ENCODE data around the gene PIK3C3. TPM values are rescaled to one million over a fixed set of nuclear protein-coding genes. Genes with fewer than 3 reads are reported as not detected.

The PIK3C3 gene
- total and polyA plus RNA-seq, 2 of the 8 experiments (the other 6 are each of a cell fraction or from before 2014, with no cell fraction given), result 15.3 to 47.4 TPM

DNA sequence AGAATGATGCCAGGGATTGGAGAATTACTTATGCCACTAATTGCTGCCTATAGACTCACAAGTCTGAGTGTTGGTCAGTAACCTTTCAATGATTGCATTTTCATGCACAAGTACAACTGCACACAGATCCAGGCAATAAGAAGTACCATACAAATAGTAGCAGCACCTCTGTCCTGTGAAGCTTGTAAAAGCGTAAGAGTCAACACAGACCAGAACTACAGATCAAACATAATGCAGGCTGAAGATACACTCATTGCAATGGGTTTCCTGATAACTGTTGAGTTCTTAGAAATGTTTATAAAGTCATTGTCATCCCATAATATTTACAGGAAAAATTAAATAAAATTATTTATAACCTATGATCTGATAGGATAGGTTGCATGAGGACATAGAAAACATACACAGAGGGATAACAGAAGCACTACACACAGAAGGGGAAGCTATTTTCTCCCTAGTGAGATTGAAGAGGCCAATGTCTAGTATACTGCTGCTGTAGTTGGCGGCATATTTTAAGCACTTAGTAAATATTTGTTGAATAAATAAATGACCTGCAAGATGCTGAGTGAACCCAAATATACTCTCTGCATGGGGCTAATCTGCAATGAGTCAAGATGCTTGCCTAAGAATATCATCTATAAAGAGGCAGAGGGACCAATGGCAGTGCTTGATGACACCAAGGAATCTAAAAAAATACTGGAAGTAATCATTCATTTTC lies 5.7 kb upstream of the PIK3C3 start (continued):
- TF ChIP-seq, protein P1, sequence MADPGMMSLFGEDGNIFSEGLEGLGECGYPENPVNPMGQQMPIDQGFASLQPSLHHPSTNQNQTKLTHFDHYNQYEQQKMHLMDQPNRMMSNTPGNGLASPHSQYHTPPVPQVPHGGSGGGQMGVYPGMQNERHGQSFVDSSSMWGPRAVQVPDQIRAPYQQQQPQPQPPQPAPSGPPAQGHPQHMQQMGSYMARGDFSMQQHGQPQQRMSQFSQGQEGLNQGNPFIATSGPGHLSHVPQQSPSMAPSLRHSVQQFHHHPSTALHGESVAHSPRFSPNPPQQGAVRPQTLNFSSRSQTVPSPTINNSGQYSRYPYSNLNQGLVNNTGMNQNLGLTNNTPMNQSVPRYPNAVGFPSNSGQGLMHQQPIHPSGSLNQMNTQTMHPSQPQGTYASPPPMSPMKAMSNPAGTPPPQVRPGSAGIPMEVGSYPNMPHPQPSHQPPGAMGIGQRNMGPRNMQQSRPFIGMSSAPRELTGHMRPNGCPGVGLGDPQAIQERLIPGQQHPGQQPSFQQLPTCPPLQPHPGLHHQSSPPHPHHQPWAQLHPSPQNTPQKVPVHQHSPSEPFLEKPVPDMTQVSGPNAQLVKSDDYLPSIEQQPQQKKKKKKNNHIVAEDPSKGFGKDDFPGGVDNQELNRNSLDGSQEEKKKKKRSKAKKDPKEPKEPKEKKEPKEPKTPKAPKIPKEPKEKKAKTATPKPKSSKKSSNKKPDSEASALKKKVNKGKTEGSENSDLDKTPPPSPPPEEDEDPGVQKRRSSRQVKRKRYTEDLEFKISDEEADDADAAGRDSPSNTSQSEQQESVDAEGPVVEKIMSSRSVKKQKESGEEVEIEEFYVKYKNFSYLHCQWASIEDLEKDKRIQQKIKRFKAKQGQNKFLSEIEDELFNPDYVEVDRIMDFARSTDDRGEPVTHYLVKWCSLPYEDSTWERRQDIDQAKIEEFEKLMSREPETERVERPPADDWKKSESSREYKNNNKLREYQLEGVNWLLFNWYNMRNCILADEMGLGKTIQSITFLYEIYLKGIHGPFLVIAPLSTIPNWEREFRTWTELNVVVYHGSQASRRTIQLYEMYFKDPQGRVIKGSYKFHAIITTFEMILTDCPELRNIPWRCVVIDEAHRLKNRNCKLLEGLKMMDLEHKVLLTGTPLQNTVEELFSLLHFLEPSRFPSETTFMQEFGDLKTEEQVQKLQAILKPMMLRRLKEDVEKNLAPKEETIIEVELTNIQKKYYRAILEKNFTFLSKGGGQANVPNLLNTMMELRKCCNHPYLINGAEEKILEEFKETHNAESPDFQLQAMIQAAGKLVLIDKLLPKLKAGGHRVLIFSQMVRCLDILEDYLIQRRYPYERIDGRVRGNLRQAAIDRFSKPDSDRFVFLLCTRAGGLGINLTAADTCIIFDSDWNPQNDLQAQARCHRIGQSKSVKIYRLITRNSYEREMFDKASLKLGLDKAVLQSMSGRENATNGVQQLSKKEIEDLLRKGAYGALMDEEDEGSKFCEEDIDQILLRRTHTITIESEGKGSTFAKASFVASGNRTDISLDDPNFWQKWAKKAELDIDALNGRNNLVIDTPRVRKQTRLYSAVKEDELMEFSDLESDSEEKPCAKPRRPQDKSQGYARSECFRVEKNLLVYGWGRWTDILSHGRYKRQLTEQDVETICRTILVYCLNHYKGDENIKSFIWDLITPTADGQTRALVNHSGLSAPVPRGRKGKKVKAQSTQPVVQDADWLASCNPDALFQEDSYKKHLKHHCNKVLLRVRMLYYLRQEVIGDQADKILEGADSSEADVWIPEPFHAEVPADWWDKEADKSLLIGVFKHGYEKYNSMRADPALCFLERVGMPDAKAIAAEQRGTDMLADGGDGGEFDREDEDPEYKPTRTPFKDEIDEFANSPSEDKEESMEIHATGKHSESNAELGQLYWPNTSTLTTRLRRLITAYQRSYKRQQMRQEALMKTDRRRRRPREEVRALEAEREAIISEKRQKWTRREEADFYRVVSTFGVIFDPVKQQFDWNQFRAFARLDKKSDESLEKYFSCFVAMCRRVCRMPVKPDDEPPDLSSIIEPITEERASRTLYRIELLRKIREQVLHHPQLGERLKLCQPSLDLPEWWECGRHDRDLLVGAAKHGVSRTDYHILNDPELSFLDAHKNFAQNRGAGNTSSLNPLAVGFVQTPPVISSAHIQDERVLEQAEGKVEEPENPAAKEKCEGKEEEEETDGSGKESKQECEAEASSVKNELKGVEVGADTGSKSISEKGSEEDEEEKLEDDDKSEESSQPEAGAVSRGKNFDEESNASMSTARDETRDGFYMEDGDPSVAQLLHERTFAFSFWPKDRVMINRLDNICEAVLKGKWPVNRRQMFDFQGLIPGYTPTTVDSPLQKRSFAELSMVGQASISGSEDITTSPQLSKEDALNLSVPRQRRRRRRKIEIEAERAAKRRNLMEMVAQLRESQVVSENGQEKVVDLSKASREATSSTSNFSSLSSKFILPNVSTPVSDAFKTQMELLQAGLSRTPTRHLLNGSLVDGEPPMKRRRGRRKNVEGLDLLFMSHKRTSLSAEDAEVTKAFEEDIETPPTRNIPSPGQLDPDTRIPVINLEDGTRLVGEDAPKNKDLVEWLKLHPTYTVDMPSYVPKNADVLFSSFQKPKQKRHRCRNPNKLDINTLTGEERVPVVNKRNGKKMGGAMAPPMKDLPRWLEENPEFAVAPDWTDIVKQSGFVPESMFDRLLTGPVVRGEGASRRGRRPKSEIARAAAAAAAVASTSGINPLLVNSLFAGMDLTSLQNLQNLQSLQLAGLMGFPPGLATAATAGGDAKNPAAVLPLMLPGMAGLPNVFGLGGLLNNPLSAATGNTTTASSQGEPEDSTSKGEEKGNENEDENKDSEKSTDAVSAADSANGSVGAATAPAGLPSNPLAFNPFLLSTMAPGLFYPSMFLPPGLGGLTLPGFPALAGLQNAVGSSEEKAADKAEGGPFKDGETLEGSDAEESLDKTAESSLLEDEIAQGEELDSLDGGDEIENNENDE (IDR thresholded peaks at IDR 0.05; ENCODE audit: insufficient replicate concordance, low read length), result no peak
